ENCODE data around the gene MT3. TPM values are rescaled to one million over a fixed set of nuclear protein-coding genes. Genes with fewer than 3 reads are reported as not detected.

MT3 gene
- total and polyA plus RNA-seq, 2 of the 13 experiments (the other 11 are each of a cell fraction or from before 2014, with no cell fraction given) = not detected

- TF ChIP-seq PAXIP1 (CRISPR knock-in tag; conservative IDR thresholded peaks at IDR 0.05) (peak; percentile 86), ZNF24 (IDR thresholded peaks at IDR 0.05) (0 out of 2 replicates have a peak, but pooled peaks have one; percentile 6), DR1 (CRISPR knock-in tag; IDR thresholded peaks at IDR 0.05) (no peak; the same call in 1 of the 2 replicates), PLRG1 (conservative IDR thresholded peaks at IDR 0.05) (no peak), ZFAT (CRISPR knock-in tag; conservative IDR thresholded peaks at IDR 0.05) (no peak), SIN3B (IDR thresholded peaks at IDR 0.05; ENCODE audit: low read length) (no peak), MLXIP (CRISPR knock-in tag; IDR thresholded peaks at IDR 0.05; ENCODE audit: borderline replicate concordance) (no peak), MIER3 (CRISPR knock-in tag; IDR thresholded peaks at IDR 0.05; ENCODE audit: borderline replicate concordance) (0 out of 2 replicates have a peak, but pooled peaks have one; percentile 56), MATR3 (CRISPR knock-in tag; IDR thresholded peaks at IDR 0.05) (no peak), ARID2 (CRISPR knock-in tag; IDR thresholded peaks at IDR 0.05; ENCODE audit: borderline replicate concordance) (no peak), ZNF337 (CRISPR knock-in tag; IDR thresholded peaks at IDR 0.05; ENCODE audit: borderline replicate concordance, low read depth) (no peak), NFAT5 (CRISPR knock-in tag; IDR thresholded peaks at IDR 0.05) (no peak; the same call in 1 of the 2 replicates), TFAP4 (IDR thresholded peaks at IDR 0.05; ENCODE audit: borderline replicate concordance, low read depth) (no peak; the same call in 1 of the 2 replicates), ZNF124 (CRISPR knock-in tag; IDR thresholded peaks at IDR 0.05) (peak; percentile 50), ZSCAN29 (CRISPR knock-in tag; conservative IDR thresholded peaks at IDR 0.05) (peak; percentile 11; the same call in 1 of the 2 replicates), SIX1 (CRISPR knock-in tag; IDR thresholded peaks at IDR 0.05; ENCODE audit: borderline replicate concordance) (no peak), ZNF329 (CRISPR knock-in tag; IDR thresholded peaks at IDR 0.05; ENCODE audit: low read depth) (no peak; the same call in 1 of the 2 replicates)
Observed at GRCh38 chr16:56607109-56607618, 17.8 kb downstream of the MT3 start (continued).

Data from HepG2 (cell line).